ENCODE results near the gene TRRAP. TPM values are rescaled to one million over a fixed set of nuclear protein-coding genes. Genes with fewer than 3 reads are reported as not detected.

TRRAP gene
- total and polyA plus RNA-seq, 2 donors = 11.3 to 15.1 TPM

GRCh38 chr7:98998821-98999725, 120.7 kb downstream of the TRRAP start:
- no peak for DNase-seq (ENCODE audit: low read depth in 6 of 9, low spot score in 9 of 9)
- H3K36me3 ChIP-seq (ENCODE audit: control insufficient read depth in 2 of 2, insufficient read depth in 2 of 2, low read length in 1 of 2) = peaks cover 75 to 83% of the 10 kb centered on the region in 2 donors
- no peak overlapping the region for H3K4me3 ChIP-seq (ENCODE audit: low read length in 2 of 2)
- no peak overlapping the region for H3K27ac ChIP-seq (ENCODE audit: low read depth in 1 of 2, low read length in 1 of 2)
- no peaks in the 10 kb centered on the region for H3K9me3 ChIP-seq (ENCODE audit: control insufficient read depth in 2 of 2, insufficient read depth in 1 of 2, low read length in 1 of 2)
- 97% methylated on average over 10 of the region's 10 CpGs for WGBS
- no peaks in the 10 kb centered on the region for H3K27me3 ChIP-seq (ENCODE audit: control insufficient read depth in 2 of 2, insufficient read depth in 1 of 2, low read length in 1 of 2)
- no peaks in the 10 kb centered on the region for H3K4me1 ChIP-seq (ENCODE audit: control insufficient read depth in 2 of 2, insufficient read depth in 2 of 2, low read length in 2 of 2)

GRCh38 chr7:99000196-99000903, 122.0 kb downstream of the TRRAP start:
- Histone ChIP-seq H3K27ac (ENCODE audit: low read depth in 1 of 2, low read length in 1 of 2) (no peak overlapping the region), H3K36me3 (ENCODE audit: control insufficient read depth in 2 of 2, insufficient read depth in 2 of 2, low read length in 1 of 2) (peaks cover 75 to 83% of the 10 kb centered on the region in 2 donors), H3K27me3 (ENCODE audit: control insufficient read depth in 2 of 2, insufficient read depth in 1 of 2, low read length in 1 of 2) (no peaks in the 10 kb centered on the region), H3K4me3 (ENCODE audit: low read length in 2 of 2) (no peak overlapping the region), H3K9me3 (ENCODE audit: control insufficient read depth in 2 of 2, insufficient read depth in 1 of 2, low read length in 1 of 2) (no peaks in the 10 kb centered on the region), H3K4me1 (ENCODE audit: control insufficient read depth in 2 of 2, insufficient read depth in 2 of 2, low read length in 2 of 2) (no peaks in the 10 kb centered on the region)
- 98% methylated on average over 20 of the region's 20 CpGs for WGBS
- DNase-seq (ENCODE audit: low read depth in 6 of 9, low spot score in 9 of 9) = no peak

GRCh38 chr7:99000904-99001465, 122.7 kb downstream of the TRRAP start:
- Histone ChIP-seq H3K9me3 (ENCODE audit: control insufficient read depth in 2 of 2, insufficient read depth in 1 of 2, low read length in 1 of 2) (no peaks in the 10 kb centered on the region), H3K27me3 (ENCODE audit: control insufficient read depth in 2 of 2, insufficient read depth in 1 of 2, low read length in 1 of 2) (no peaks in the 10 kb centered on the region), H3K27ac (ENCODE audit: low read depth in 1 of 2, low read length in 1 of 2) (no peak overlapping the region), H3K4me1 (ENCODE audit: control insufficient read depth in 2 of 2, insufficient read depth in 2 of 2, low read length in 2 of 2) (no peaks in the 10 kb centered on the region), H3K36me3 (ENCODE audit: control insufficient read depth in 2 of 2, insufficient read depth in 2 of 2, low read length in 1 of 2) (peaks cover 75 to 83% of the 10 kb centered on the region in 2 donors), H3K4me3 (ENCODE audit: low read length in 2 of 2) (no peak overlapping the region)
- WGBS = 97% methylated on average over 14 of the region's 14 CpGs
- DNase-seq (ENCODE audit: low read depth in 6 of 9, low spot score in 9 of 9) = no peak

GRCh38 chr7:99001482-99002147, 123.3 kb downstream of the TRRAP start:
- H3K36me3 ChIP-seq (ENCODE audit: control insufficient read depth in 2 of 2, insufficient read depth in 2 of 2, low read length in 1 of 2) = peaks cover 77 to 85% of the 10 kb centered on the region in 2 donors
- DNase-seq (ENCODE audit: low read depth in 6 of 9, low spot score in 9 of 9) = no peak
- 97% methylated on average over 10 of the region's 10 CpGs for WGBS
- no peaks in the 10 kb centered on the region for H3K4me1 ChIP-seq (ENCODE audit: control insufficient read depth in 2 of 2, insufficient read depth in 2 of 2, low read length in 2 of 2)
- H3K4me3 ChIP-seq (ENCODE audit: low read length in 2 of 2) = no peak overlapping the region
- no peak overlapping the region for H3K27ac ChIP-seq (ENCODE audit: low read depth in 1 of 2, low read length in 1 of 2)
- no peaks in the 10 kb centered on the region for H3K9me3 ChIP-seq (ENCODE audit: control insufficient read depth in 2 of 2, insufficient read depth in 1 of 2, low read length in 1 of 2)
- H3K27me3 ChIP-seq (ENCODE audit: control insufficient read depth in 2 of 2, insufficient read depth in 1 of 2, low read length in 1 of 2) = no peaks in the 10 kb centered on the region

- WGBS = 98% methylated on average over 12 of the region's 12 CpGs
- no peak overlapping the region for H3K4me3 ChIP-seq (ENCODE audit: low read length in 2 of 2)
- no peak overlapping the region for H3K27ac ChIP-seq (ENCODE audit: low read depth in 1 of 2, low read length in 1 of 2)
- H3K4me1 ChIP-seq (ENCODE audit: control insufficient read depth in 2 of 2, insufficient read depth in 2 of 2, low read length in 2 of 2) = no peaks in the 10 kb centered on the region
- H3K9me3 ChIP-seq (ENCODE audit: control insufficient read depth in 2 of 2, insufficient read depth in 1 of 2, low read length in 1 of 2) = no peaks in the 10 kb centered on the region
- DNase-seq (ENCODE audit: low read depth in 6 of 9, low spot score in 9 of 9) = no peak
- no peaks in the 10 kb centered on the region for H3K27me3 ChIP-seq (ENCODE audit: control insufficient read depth in 2 of 2, insufficient read depth in 1 of 2, low read length in 1 of 2)
- H3K36me3 ChIP-seq (ENCODE audit: control insufficient read depth in 2 of 2, insufficient read depth in 2 of 2, low read length in 1 of 2) = peaks cover 83 to 87% of the 10 kb centered on the region in 2 donors
These were observed 124.0 kb downstream of the TRRAP start for GRCh38 chr7:99002148-99002826.

GRCh38 chr7:99002827-99003212, 124.5 kb downstream of the TRRAP start:
- no peak overlapping the region for H3K27ac ChIP-seq (ENCODE audit: low read depth in 1 of 2, low read length in 1 of 2)
- whole genome bisulfite sequencing = 98% methylated on average over 20 of the region's 20 CpGs
- DNase-seq (ENCODE audit: low read depth in 6 of 9, low spot score in 9 of 9) = no peak

GRCh38 chr7:99003419-99003818, 125.1 kb downstream of the TRRAP start:
- Histone ChIP-seq H3K9me3 (ENCODE audit: control insufficient read depth in 2 of 2, insufficient read depth in 1 of 2, low read length in 1 of 2) (no peaks in the 10 kb centered on the region), H3K4me3 (ENCODE audit: low read length in 2 of 2) (no peak overlapping the region), H3K4me1 (ENCODE audit: control insufficient read depth in 2 of 2, insufficient read depth in 2 of 2, low read length in 2 of 2) (no peaks in the 10 kb centered on the region), H3K36me3 (ENCODE audit: control insufficient read depth in 2 of 2, insufficient read depth in 2 of 2, low read length in 1 of 2) (peaks cover 82 to 85% of the 10 kb centered on the region in 2 donors), H3K27me3 (ENCODE audit: control insufficient read depth in 2 of 2, insufficient read depth in 1 of 2, low read length in 1 of 2) (no peaks in the 10 kb centered on the region), H3K27ac (ENCODE audit: low read depth in 1 of 2, low read length in 1 of 2) (no peak overlapping the region)
- 96% methylated on average over 15 of the region's 15 CpGs for WGBS
- no peak for DNase-seq (ENCODE audit: low read depth in 6 of 9, low spot score in 9 of 9)

More at GRCh38 chr7:99002827-99003212, 124.5 kb downstream of the TRRAP start:
- no peaks in the 10 kb centered on the region for H3K27me3 ChIP-seq (ENCODE audit: control insufficient read depth in 2 of 2, insufficient read depth in 1 of 2, low read length in 1 of 2)
- no peaks in the 10 kb centered on the region for H3K9me3 ChIP-seq (ENCODE audit: control insufficient read depth in 2 of 2, insufficient read depth in 1 of 2, low read length in 1 of 2)
- H3K4me1 ChIP-seq (ENCODE audit: control insufficient read depth in 2 of 2, insufficient read depth in 2 of 2, low read length in 2 of 2) = no peaks in the 10 kb centered on the region
- H3K36me3 ChIP-seq (ENCODE audit: control insufficient read depth in 2 of 2, insufficient read depth in 2 of 2, low read length in 1 of 2) = peaks cover 82 to 83% of the 10 kb centered on the region in 2 donors
- no peak overlapping the region for H3K4me3 ChIP-seq (ENCODE audit: low read length in 2 of 2)

- DNase-seq (ENCODE audit: low read depth in 6 of 9, low spot score in 9 of 9) = no peak
- H3K27me3 ChIP-seq (ENCODE audit: control insufficient read depth in 2 of 2, insufficient read depth in 1 of 2, low read length in 1 of 2) = no peaks in the 10 kb centered on the region
- no peak overlapping the region for H3K27ac ChIP-seq (ENCODE audit: low read depth in 1 of 2, low read length in 1 of 2)
- WGBS = 98% methylated on average over 8 of the region's 8 CpGs
- H3K4me3 ChIP-seq (ENCODE audit: low read length in 2 of 2) = no peak overlapping the region
- peaks cover 82 to 85% of the 10 kb centered on the region in 2 donors for H3K36me3 ChIP-seq (ENCODE audit: control insufficient read depth in 2 of 2, insufficient read depth in 2 of 2, low read length in 1 of 2)
- H3K9me3 ChIP-seq (ENCODE audit: control insufficient read depth in 2 of 2, insufficient read depth in 1 of 2, low read length in 1 of 2) = no peaks in the 10 kb centered on the region
- no peaks in the 10 kb centered on the region for H3K4me1 ChIP-seq (ENCODE audit: control insufficient read depth in 2 of 2, insufficient read depth in 2 of 2, low read length in 2 of 2)
These were observed 125.9 kb downstream of the TRRAP start for GRCh38 chr7:99004216-99004615.
